ENCODE data around the gene BTBD1. TPM values are rescaled to one million over a fixed set of nuclear protein-coding genes. Genes with fewer than 3 reads are reported as not detected.
"Not testable (repeated sequence)": the region's sequence is repeated elsewhere in the genome, so short reads cannot be mapped to it uniquely, and the experiment has no call there.

The BTBD1 gene
- total RNA-seq, 4 donors from 2014 or later, result 54.9 to 140 (median 101) TPM

DNA sequence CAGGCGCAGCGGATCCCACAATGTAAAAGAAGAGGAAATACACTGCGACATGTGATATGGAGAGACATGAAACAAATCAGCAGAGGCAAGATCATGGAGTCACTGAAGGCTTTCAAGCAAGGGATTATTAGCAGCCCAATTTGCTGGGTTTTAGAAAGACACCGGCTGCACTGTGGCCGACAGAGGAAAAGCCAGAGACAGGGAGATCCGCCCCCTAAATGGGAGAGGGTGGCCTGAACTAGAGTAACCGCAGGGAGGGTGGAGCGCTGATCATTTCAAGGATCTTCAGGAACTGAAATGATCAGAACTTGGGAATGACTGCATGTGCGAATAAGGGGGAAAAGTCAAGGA lies 55.0 kb downstream of the BTBD1 start:
- Histone ChIP-seq H3K9me3 (no peaks in the 10 kb centered on the region), H3K4me1 (no peaks in the 10 kb centered on the region), H3K27me3 (no peaks in the 10 kb centered on the region), H3K4me3 (peak overlapping the region; percentile 98), H3K36me3 (no peaks in the 10 kb centered on the region), H3K27ac (peak overlapping the region; percentile 69 to 83)
- intact Hi-C loops (cut with DNase I; ENCODE audit: low total_unique reads), result no loop called here
- TF ChIP-seq, protein P1, sequence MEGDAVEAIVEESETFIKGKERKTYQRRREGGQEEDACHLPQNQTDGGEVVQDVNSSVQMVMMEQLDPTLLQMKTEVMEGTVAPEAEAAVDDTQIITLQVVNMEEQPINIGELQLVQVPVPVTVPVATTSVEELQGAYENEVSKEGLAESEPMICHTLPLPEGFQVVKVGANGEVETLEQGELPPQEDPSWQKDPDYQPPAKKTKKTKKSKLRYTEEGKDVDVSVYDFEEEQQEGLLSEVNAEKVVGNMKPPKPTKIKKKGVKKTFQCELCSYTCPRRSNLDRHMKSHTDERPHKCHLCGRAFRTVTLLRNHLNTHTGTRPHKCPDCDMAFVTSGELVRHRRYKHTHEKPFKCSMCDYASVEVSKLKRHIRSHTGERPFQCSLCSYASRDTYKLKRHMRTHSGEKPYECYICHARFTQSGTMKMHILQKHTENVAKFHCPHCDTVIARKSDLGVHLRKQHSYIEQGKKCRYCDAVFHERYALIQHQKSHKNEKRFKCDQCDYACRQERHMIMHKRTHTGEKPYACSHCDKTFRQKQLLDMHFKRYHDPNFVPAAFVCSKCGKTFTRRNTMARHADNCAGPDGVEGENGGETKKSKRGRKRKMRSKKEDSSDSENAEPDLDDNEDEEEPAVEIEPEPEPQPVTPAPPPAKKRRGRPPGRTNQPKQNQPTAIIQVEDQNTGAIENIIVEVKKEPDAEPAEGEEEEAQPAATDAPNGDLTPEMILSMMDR (IDR thresholded peaks at IDR 0.05), result no peak
- no peak for TF ChIP-seq POLR2A (IDR thresholded peaks at IDR 0.05)
- no peak for DNase-seq

DNA sequence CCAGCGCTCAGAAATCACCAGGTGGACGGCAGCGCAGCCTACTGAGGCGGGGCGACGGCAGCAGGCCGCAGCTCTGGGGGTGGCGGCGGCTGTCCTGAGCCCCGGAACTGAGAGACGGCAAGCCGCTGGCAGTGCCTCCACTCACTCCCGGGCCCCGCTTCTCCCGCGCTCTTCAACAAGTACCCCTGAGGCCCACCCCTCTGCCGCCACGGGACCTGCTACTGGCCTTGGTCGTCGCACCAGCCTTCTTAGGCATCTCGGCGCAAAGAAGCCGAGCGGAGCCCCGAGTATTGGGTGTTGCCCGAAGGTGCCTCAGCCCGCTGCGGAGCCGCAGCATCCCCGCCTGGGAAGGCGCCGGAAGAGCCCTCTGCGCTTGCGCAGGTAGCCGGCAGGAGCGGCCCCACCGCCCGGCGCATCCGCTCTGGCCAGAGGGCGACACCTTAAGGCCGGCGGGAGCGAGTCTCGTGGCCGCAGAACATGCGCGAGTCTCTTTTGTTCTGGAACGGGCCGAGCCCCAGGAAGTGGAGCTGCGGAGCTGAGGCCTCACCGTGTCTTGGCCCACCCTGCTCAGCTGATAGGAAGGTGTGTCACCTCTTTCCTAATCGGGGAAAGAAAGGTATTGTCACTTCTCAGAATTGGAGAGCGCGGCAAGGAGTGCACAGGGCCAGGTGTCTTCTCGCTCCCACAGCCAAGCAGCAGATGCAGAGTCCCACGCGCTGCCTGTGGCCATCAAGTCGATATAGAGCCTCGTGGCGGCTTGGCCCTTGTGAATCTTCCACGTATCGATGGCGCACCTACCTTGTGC lies 55.6 kb downstream of the BTBD1 start, which contains the start of gene C15orf40:
C15orf40 (minus strand) TSS at position 369 of the 805 bp plus-strand sequence; CDS start at position 337, 32 bp downstream.
- Histone ChIP-seq H3K36me3 (no peaks in the 10 kb centered on the region), H3K4me3 (peak within 1 kb of the TSS; percentile 98), H3K9me3 (no peaks in the 10 kb centered on the region), H3K4me1 (no peaks in the 10 kb centered on the region), H3K27ac (peak within 1 kb of the TSS; percentile 69 to 83), H3K27me3 (no peaks in the 10 kb centered on the region)
- peak; percentile 82 to 86 for DNase-seq
- intact Hi-C loops (cut with DNase I; ENCODE audit: low total_unique reads), result no loop called here
- peak; percentile 59 to 75 for TF ChIP-seq POLR2A (IDR thresholded peaks at IDR 0.05)
- TF ChIP-seq, protein P1 (IDR thresholded peaks at IDR 0.05), result peak; percentile 82 to 93 (median 84)

DNA sequence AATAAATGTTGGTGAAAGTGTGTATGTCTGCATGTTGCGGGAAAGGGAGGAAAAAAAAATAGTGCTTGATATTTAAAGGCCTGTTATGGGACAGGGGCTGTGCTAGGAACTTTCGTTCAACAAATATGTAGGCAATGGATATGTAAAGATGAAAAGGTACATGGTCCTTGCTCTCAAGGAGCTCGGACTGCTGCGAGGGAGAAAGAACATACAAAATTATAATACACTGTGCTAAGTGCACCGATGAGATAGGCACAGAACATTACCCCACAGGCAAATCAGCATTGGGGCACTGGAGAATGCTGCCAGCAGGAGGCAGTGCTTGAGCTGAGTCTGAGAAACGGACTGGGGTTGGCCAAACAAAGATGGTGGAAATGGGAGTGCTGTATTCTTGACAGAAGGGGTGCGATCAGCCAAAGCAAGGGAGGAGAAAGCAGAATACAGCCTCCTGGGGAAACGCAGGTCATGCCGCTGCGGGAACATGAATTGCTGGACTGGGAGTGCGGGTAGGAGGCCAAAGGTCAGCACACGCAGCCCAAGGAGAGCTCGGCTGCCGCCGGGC lies 56.3 kb downstream of the BTBD1 start:
- intact Hi-C loops (cut with DNase I; ENCODE audit: low total_unique reads), result no loop called here
- H3K9me3 ChIP-seq, result no peaks in the 10 kb centered on the region
- no peaks in the 10 kb centered on the region for H3K27me3 ChIP-seq
- no peaks in the 10 kb centered on the region for H3K36me3 ChIP-seq
- TF ChIP-seq POLR2A (IDR thresholded peaks at IDR 0.05), result no peak
- TF ChIP-seq, protein P1 (IDR thresholded peaks at IDR 0.05), result peak in 3 of 4 experiments; percentile 36 to 47 (median 41)
- H3K4me1 ChIP-seq, result no peaks in the 10 kb centered on the region
- H3K4me3 ChIP-seq, result peak overlapping the region; percentile 98
- peak overlapping the region; percentile 69 to 83 for H3K27ac ChIP-seq
- peak; percentile 36 to 50 for DNase-seq

DNA sequence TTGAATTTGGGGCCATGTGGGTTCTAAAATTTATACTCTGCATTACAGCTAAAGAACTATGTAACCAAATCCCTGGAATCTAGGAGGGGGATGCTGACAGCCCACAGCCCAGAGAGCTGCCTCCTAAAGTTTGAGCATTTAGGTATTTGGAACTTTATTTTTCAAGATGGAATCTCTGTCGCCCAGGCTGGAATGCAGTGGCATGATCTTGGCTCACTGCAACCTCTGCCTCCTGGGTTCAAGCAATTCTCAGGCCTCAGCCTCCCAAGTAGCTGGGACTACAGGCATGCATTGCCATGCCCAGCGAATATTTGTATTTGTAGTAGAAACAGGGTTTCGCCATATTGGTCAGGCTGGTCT lies 66.4 kb downstream of the BTBD1 start:
- H3K36me3 ChIP-seq; DNase-seq; H3K4me1 ChIP-seq; H3K27ac ChIP-seq; H3K27me3 ChIP-seq; H3K4me3 ChIP-seq; intact Hi-C loops (cut with DNase I; ENCODE audit: low total_unique reads); H3K9me3 ChIP-seq: not testable (repeated sequence)

DNA sequence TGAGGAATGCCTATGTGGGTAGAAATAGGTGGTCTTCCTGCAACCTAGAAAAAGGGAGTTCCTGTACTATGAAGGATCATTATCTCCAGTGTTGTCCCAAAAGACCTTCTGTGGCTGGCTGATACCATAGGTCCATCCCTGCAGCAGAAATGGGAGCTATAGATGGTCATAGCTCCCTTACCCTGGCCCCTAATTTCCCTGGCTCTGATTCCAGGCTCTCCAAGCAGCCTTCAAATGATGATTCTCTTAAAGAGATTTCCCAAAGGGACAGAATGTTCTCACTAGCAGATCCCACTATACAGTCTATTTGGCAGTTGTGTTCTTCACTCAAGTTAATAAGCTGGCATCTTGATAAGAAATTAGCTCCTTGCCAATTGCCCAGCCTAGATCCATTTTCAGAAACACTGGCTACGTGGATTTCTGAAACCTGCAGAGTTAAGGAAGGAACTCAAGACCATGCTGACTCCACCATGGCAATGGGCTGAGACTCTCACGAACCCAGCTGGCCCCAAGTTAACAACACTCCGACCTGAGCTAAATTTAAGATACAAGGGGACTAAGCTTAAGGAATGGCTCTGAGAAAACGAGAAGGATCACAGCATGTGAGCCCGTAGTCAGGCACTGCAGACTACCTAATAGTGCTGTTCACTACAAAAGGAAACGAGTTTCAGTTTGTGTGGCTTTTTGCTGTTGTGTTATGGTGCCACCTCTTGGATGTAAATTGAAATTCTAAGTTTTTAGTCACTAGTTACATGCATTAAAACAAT lies 67.0 kb downstream of the BTBD1 start:
- Histone ChIP-seq H3K27ac (peak overlapping the region in 1 of 2 donors; percentile 30), H3K9me3 (no peaks in the 10 kb centered on the region), H3K36me3 (no peaks in the 10 kb centered on the region), H3K4me1 (peaks cover 0 to 4% of the 10 kb centered on the region in 2 donors), H3K27me3 (no peaks in the 10 kb centered on the region), H3K4me3 (no peak overlapping the region)
- TF ChIP-seq, protein P1 (IDR thresholded peaks at IDR 0.05), result peak in 3 of 4 experiments; percentile 15 to 46 (median 35)
- no peak for TF ChIP-seq POLR2A (IDR thresholded peaks at IDR 0.05)
- DNase-seq, result no peak
- intact Hi-C loops (cut with DNase I; ENCODE audit: low total_unique reads), result no loop called here

All from uterus (tissue), 4 donors.